ENCODE results near the gene CTSE.
"Not testable (repeated sequence)": the region's sequence is repeated elsewhere in the genome, so short reads cannot be mapped to it uniquely, and the experiment has no call there.

The CTSE gene

GRCh38 chr1:206058289-206058926, 34.7 kb upstream of the CTSE start:
- H3K36me3 ChIP-seq (ENCODE audit: control insufficient read depth, insufficient read depth, low read length); H3K9ac ChIP-seq (ENCODE audit: low read length); H3K27me3 ChIP-seq (ENCODE audit: control insufficient read depth, insufficient read depth, low read length); H3K4me3 ChIP-seq (ENCODE audit: low read length); H3K9me3 ChIP-seq (ENCODE audit: control insufficient read depth, low read length); H3K4me1 ChIP-seq (ENCODE audit: control insufficient read depth, insufficient read depth, low read length): not testable (repeated sequence)

GRCh38 chr1:206055639-206056323, 32.1 kb upstream of the CTSE start:
- not testable (repeated sequence) for H3K4me3 ChIP-seq (ENCODE audit: low read length); H3K4me1 ChIP-seq (ENCODE audit: control insufficient read depth, insufficient read depth, low read length); H3K36me3 ChIP-seq (ENCODE audit: control insufficient read depth, insufficient read depth, low read length); H3K27me3 ChIP-seq (ENCODE audit: control insufficient read depth, insufficient read depth, low read length); H3K9ac ChIP-seq (ENCODE audit: low read length); H3K9me3 ChIP-seq (ENCODE audit: control insufficient read depth, low read length)

DNA sequence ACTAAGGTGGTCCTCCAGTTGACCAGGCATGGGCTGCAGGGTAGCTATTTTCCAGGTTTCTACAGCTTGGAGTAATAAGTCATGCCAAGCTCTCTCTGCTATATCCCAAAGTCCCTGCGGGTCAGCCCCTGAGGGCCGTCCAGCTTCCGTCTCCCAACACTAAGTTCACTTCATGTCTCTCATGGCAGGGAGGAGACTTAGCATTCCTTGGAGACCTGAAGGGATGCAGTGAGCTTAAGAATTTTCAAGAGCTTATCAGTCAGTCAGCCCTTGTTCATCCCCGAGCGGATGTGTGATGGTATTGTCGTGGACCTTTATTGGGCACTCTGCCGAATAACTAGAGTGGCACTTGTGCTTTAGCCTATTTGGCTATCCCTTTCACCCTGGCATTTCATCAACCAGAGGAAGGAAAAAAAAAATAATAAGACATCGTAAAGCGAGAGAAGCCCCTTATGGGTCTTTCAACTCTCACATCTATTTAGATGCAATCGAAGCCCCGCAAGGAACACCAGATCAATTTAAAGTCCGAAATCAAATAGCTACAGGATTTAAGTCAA, 31.5 kb upstream of the CTSE start:
- not testable (repeated sequence) for H3K4me1 ChIP-seq (ENCODE audit: control insufficient read depth, insufficient read depth, low read length); H3K9me3 ChIP-seq (ENCODE audit: control insufficient read depth, low read length); H3K4me3 ChIP-seq (ENCODE audit: low read length); H3K27me3 ChIP-seq (ENCODE audit: control insufficient read depth, insufficient read depth, low read length); H3K36me3 ChIP-seq (ENCODE audit: control insufficient read depth, insufficient read depth, low read length); H3K9ac ChIP-seq (ENCODE audit: low read length)

- H3K36me3 ChIP-seq (ENCODE audit: control insufficient read depth, insufficient read depth, low read length); H3K9ac ChIP-seq (ENCODE audit: low read length); H3K4me3 ChIP-seq (ENCODE audit: low read length); H3K27me3 ChIP-seq (ENCODE audit: control insufficient read depth, insufficient read depth, low read length); H3K9me3 ChIP-seq (ENCODE audit: control insufficient read depth, low read length); H3K4me1 ChIP-seq (ENCODE audit: control insufficient read depth, insufficient read depth, low read length): not testable (repeated sequence)
These were observed 29.9 kb upstream of the CTSE start for GRCh38 chr1:206053616-206054015.

DNA sequence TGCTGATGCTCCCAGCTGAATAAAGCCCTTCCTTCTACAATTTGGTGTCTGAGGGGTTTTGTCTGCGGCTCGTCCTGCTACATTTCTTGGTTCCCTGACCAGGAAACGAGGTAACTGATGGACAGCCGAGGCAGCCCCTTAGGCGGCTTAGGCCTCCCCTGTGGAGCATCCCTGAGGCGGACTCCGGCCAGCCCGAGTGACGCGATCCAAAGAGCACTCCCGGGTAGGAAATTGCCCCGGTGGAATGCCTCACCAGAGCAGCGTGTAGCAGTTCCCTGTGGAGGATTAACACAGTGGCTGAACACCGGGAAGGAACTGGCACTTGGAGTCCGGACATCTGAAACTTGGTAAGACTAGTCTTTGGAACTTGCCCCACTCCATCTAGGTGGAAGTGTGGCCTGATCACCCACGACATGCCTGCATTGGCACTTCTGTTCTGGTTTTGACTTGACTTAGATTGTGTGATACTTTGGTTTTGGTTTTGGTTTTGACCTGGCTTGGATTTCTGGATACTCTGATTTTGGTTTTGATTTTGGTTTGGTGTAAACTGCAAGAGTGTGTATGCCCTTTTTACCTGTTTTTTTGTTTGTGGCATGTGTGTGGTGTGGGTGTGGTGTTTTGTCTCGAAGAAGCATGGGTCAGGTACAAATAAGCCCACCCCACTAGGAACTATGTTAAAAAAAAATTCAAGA, 29.4 kb upstream of the CTSE start, which contains the start of gene RHEX:
RHEX (plus strand) TSS at position 255 of the 692 bp plus-strand sequence. CDS start 44,656 bp downstream, outside the sequence.
- peaks cover 12% of the 10 kb centered on the region for H3K4me1 ChIP-seq (ENCODE audit: control insufficient read depth, insufficient read depth, low read length)
- not testable (repeated sequence) for H3K9me3 ChIP-seq (ENCODE audit: control insufficient read depth, low read length); H3K36me3 ChIP-seq (ENCODE audit: control insufficient read depth, insufficient read depth, low read length); H3K4me3 ChIP-seq (ENCODE audit: low read length); H3K27me3 ChIP-seq (ENCODE audit: control insufficient read depth, insufficient read depth, low read length); H3K9ac ChIP-seq (ENCODE audit: low read length)

- H3K4me1 ChIP-seq (ENCODE audit: control insufficient read depth, insufficient read depth, low read length), result peaks cover 16% of the 10 kb centered on the region
- not testable (repeated sequence) for H3K9ac ChIP-seq (ENCODE audit: low read length); H3K36me3 ChIP-seq (ENCODE audit: control insufficient read depth, insufficient read depth, low read length); H3K27me3 ChIP-seq (ENCODE audit: control insufficient read depth, insufficient read depth, low read length); H3K9me3 ChIP-seq (ENCODE audit: control insufficient read depth, low read length); H3K4me3 ChIP-seq (ENCODE audit: low read length)
These were observed 28.7 kb upstream of the CTSE start for GRCh38 chr1:206052231-206052865.

GRCh38 chr1:206050655-206051235, 27.1 kb upstream of the CTSE start:
- Histone ChIP-seq H3K4me1 (ENCODE audit: control insufficient read depth, insufficient read depth, low read length) (peaks cover 16% of the 10 kb centered on the region), H3K36me3 (ENCODE audit: control insufficient read depth, insufficient read depth, low read length) (no peaks in the 10 kb centered on the region), H3K9ac (ENCODE audit: low read length) (no peak overlapping the region), H3K9me3 (ENCODE audit: control insufficient read depth, low read length) (no peaks in the 10 kb centered on the region), H3K4me3 (ENCODE audit: low read length) (no peak overlapping the region), H3K27me3 (ENCODE audit: control insufficient read depth, insufficient read depth, low read length) (no peaks in the 10 kb centered on the region)

GRCh38 chr1:206049919-206050600, 26.4 kb upstream of the CTSE start:
- Histone ChIP-seq H3K9me3 (ENCODE audit: control insufficient read depth, low read length) (no peaks in the 10 kb centered on the region), H3K9ac (ENCODE audit: low read length) (no peak overlapping the region), H3K36me3 (ENCODE audit: control insufficient read depth, insufficient read depth, low read length) (no peaks in the 10 kb centered on the region), H3K4me1 (ENCODE audit: control insufficient read depth, insufficient read depth, low read length) (peaks cover 16% of the 10 kb centered on the region), H3K4me3 (ENCODE audit: low read length) (no peak overlapping the region), H3K27me3 (ENCODE audit: control insufficient read depth, insufficient read depth, low read length) (no peaks in the 10 kb centered on the region)

DNA sequence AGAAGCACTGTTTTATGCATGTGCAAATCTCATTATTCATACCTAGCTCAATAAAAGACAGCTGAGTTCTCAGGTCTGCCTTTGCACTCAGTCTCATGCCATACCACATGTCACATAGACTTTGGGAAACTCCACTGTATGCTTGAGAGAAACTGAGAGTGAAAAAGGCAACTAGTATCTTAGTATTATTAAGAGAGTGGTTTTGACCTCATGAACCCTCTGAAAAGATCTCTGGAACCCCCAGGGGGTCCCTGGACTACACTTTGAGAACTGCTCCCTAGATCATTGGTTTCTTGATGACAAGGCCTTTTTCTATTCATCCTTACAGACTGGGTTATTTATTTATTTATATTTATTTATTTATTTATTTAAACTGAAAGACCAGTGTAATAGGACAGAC, 25.6 kb upstream of the CTSE start:
- Histone ChIP-seq H3K4me1 (ENCODE audit: control insufficient read depth, insufficient read depth, low read length) (peaks cover 16% of the 10 kb centered on the region), H3K4me3 (ENCODE audit: low read length) (no peak overlapping the region), H3K36me3 (ENCODE audit: control insufficient read depth, insufficient read depth, low read length) (no peaks in the 10 kb centered on the region), H3K9ac (ENCODE audit: low read length) (no peak overlapping the region), H3K27me3 (ENCODE audit: control insufficient read depth, insufficient read depth, low read length) (no peaks in the 10 kb centered on the region), H3K9me3 (ENCODE audit: control insufficient read depth, low read length) (no peaks in the 10 kb centered on the region)

GRCh38 chr1:206048582-206048981, 24.9 kb upstream of the CTSE start:
- H3K27me3 ChIP-seq (ENCODE audit: control insufficient read depth, insufficient read depth, low read length), result no peaks in the 10 kb centered on the region
- no peaks in the 10 kb centered on the region for H3K9me3 ChIP-seq (ENCODE audit: control insufficient read depth, low read length)
- peaks cover 16% of the 10 kb centered on the region for H3K4me1 ChIP-seq (ENCODE audit: control insufficient read depth, insufficient read depth, low read length)
- H3K4me3 ChIP-seq (ENCODE audit: low read length), result no peak overlapping the region
- peak overlapping the region; percentile 24 for H3K9ac ChIP-seq (ENCODE audit: low read length)
- no peaks in the 10 kb centered on the region for H3K36me3 ChIP-seq (ENCODE audit: control insufficient read depth, insufficient read depth, low read length)

DNA sequence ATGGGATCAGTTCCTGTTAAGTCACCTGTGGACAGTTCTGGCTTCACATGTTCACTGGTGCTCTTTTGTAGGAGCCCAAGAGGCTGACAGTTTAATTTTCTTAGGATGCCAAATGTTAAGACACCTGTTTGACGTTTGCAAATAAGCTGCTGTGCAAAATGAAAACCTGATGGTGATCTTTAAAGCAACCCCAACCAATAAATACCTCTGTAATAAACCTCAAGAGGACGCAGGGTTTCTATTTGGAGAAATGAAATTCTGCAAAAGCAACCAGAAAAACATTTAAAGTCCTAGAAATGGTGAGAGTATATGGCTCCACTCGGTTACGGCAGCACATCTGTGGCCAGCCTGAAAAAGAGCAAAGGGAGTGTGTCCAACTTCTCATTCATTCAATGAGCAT, 23.6 kb upstream of the CTSE start:
- Histone ChIP-seq H3K4me1 (ENCODE audit: control insufficient read depth, insufficient read depth, low read length) (peaks cover 16% of the 10 kb centered on the region), H3K27me3 (ENCODE audit: control insufficient read depth, insufficient read depth, low read length) (no peaks in the 10 kb centered on the region), H3K36me3 (ENCODE audit: control insufficient read depth, insufficient read depth, low read length) (no peaks in the 10 kb centered on the region)

More for the DNA sequence above, 23.6 kb upstream of the CTSE start:
- Histone ChIP-seq H3K9me3 (ENCODE audit: control insufficient read depth, low read length) (no peaks in the 10 kb centered on the region), H3K9ac (ENCODE audit: low read length) (no peak overlapping the region), H3K4me3 (ENCODE audit: low read length) (no peak overlapping the region)

All from mucosa of stomach (tissue), 1 donor.